ENCODE measurements around the gene CMIP. TPM values are rescaled to one million over a fixed set of nuclear protein-coding genes. Genes with fewer than 3 reads are reported as not detected.

The CMIP gene
- total RNA-seq, 2 donors from 2014 or later = 35.5 to 51.5 TPM

DNA sequence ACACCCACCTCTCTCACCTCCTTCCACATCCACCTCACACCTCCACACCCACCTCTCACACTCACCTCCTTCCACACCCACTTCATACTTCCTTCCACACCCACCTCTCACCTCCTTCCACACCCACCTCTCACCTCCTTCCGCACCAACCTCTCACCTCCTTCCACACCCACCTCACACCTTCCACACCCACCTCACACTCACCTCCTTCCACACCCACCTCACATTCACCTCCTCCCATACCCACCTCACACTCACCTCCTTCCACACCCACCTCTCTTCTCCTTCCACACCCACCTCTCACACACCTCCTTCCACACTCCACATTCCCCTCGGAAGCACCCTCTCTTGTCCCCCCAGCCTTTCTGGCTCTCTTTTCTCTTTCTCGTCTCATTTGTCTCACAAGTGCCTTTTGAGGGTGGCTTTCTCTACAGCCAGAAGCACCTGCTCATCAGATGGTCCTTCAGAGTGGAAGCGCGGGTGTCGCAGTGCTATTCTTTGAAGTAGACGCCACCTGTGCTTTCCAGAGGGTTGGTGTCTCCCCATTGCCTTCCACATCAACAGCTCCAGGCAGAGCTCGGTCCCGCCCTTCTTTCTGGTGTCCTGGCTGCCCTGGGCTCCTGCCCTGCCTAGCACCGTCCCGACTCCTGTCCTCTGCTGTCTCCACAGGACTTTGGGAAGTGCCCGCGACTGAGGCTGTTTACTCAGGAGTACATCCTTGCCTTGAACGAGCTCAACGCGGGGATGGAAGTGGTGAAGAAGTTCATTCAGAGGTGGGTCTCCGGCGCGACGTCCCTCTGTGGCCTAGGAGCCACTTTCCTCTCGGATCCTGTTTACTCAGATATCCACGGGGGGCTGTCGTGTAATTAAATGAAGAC, 225.1 kb downstream of the CMIP start:
- DNase-seq (ENCODE audit: low spot score in 2 of 2) (no peak), ATAC-seq (no peak)
- Mint-ChIP-seq H3K36me3 (peaks cover 0 to 13% of the 10 kb centered on the region in 2 donors), H3K9me3 (no peaks in the 10 kb centered on the region), H3K27ac (peak overlapping the region; percentile 86 to 91)

DNA sequence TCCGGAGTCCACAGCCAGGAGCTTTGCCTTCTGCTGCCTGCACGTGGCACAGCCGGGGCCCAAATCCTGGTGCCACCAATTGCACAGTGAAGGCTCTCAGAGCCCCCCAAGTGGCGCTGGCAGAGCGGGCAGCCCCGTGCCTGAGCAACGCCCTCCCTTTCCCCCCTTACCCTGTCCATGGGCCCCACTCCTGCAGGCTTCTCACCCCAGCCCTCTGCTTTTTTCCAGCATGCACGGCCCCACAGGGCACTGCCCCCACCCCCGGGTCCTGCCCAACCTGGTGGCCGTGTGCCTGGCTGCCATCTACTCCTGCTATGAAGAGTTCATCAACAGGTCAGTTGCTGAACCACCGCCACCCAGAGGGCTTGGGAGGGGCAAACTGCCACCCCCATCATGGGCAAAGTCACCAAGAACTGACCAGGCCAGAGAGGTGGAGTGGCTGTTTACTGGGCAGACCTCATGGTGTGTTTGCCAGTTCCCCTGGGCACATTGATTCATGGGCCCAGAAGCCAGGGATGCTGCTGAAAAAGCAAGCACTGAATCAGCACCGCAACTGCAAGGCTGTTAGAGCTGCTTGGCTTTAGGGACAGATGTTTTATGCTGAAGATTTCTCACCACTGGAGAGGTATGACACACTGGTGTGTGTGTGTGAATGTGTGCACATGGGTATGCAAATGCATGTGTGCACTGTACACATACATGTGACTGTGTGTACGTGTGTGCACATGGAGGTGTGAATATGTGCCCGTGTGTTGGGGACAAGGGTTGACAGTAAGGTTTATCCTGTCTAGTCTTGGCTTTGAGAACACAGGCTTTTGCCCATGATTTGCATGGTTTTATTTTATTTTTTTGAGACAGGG, 227.4 kb downstream of the CMIP start:
- Mint-ChIP-seq H3K27ac (peak overlapping the region; percentile 46 to 82), H3K36me3 (peaks cover 0 to 13% of the 10 kb centered on the region in 2 donors), H3K9me3 (no peaks in the 10 kb centered on the region)
- DNase-seq (ENCODE audit: low spot score in 2 of 2) (no peak), ATAC-seq (no peak)

DNA sequence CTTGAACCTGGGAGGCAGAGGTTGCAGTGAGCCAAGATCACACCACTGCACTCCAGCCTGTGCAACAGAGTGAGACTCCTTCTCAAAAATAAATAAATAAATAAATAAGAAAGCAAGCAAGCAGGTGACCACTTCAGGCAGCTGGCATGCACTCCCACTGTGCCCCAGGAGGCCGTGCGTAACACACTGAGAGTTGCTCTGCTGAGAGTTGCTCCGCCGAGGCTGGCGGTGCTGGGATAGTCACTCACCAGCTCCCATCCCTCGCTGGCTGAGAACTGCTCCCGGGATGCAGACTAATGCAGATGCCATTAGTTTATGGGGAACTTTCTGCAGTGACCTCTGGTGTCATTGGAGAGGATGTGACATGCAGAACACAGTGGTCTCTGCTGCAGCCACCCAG, 228.8 kb downstream of the CMIP start:
- Mint-ChIP-seq H3K9me3 (no peaks in the 10 kb centered on the region), H3K36me3 (peaks cover 0 to 11% of the 10 kb centered on the region in 2 donors), H3K27ac (peak overlapping the region in 1 of 2 donors; percentile 68)
- DNase-seq (ENCODE audit: low spot score in 2 of 2) (no peak), ATAC-seq (no peak)

- ATAC-seq = no peak
Observed at GRCh38 chr16:81675662-81676061, 231.1 kb downstream of the CMIP start.

GRCh38 chr16:81676066-81676882, 231.7 kb downstream of the CMIP start:
- no peaks in the 10 kb centered on the region for H3K9me3 Mint-ChIP-seq
- H3K27ac Mint-ChIP-seq = peak overlapping the region; percentile 38 to 45
- DNase-seq (ENCODE audit: low spot score in 2 of 2) (no peak), ATAC-seq (no peak)
- peaks cover 0 to 7% of the 10 kb centered on the region in 2 donors for H3K36me3 Mint-ChIP-seq

More at GRCh38 chr16:81675662-81676061, 231.1 kb downstream of the CMIP start:
- DNase-seq (ENCODE audit: low spot score in 2 of 2) = no peak
- H3K36me3 Mint-ChIP-seq = peaks cover 0 to 12% of the 10 kb centered on the region in 2 donors
- peak overlapping the region; percentile 38 to 45 for H3K27ac Mint-ChIP-seq
- H3K9me3 Mint-ChIP-seq = no peaks in the 10 kb centered on the region

- H3K27ac Mint-ChIP-seq = peak overlapping the region; percentile 31 to 69
- peaks cover 0 to 7% of the 10 kb centered on the region in 2 donors for H3K36me3 Mint-ChIP-seq
- H3K9me3 Mint-ChIP-seq = no peaks in the 10 kb centered on the region
- ATAC-seq (no peak), DNase-seq (ENCODE audit: low spot score in 2 of 2) (no peak)
Observed at GRCh38 chr16:81676883-81677737, 232.5 kb downstream of the CMIP start.

GRCh38 chr16:81678326-81679095, 233.9 kb downstream of the CMIP start:
- H3K27ac Mint-ChIP-seq = peak overlapping the region; percentile 65 to 85
- no peaks in the 10 kb centered on the region for H3K9me3 Mint-ChIP-seq
- H3K36me3 Mint-ChIP-seq = peaks cover 0 to 7% of the 10 kb centered on the region in 2 donors

GRCh38 chr16:81679721-81680430, 235.3 kb downstream of the CMIP start:
- DNase-seq (ENCODE audit: low spot score in 2 of 2) (no peak), ATAC-seq (no peak)
- Mint-ChIP-seq H3K27ac (peak overlapping the region; percentile 48 to 68), H3K36me3 (peaks cover 0 to 7% of the 10 kb centered on the region in 2 donors), H3K9me3 (no peaks in the 10 kb centered on the region)

More at GRCh38 chr16:81678326-81679095, 233.9 kb downstream of the CMIP start:
- no peak for DNase-seq (ENCODE audit: low spot score in 2 of 2)
- ATAC-seq = no peak

GRCh38 chr16:81680444-81681275, 236.1 kb downstream of the CMIP start:
- ATAC-seq = no peak
- H3K36me3 Mint-ChIP-seq = peaks cover 0 to 7% of the 10 kb centered on the region in 2 donors
- H3K27ac Mint-ChIP-seq = peak overlapping the region; percentile 48 to 68

GRCh38 chr16:81681311-81681710, 236.7 kb downstream of the CMIP start:
- ATAC-seq (no peak), DNase-seq (ENCODE audit: low spot score in 2 of 2) (no peak)
- Mint-ChIP-seq H3K9me3 (no peaks in the 10 kb centered on the region), H3K27ac (peak overlapping the region; percentile 36 to 65), H3K36me3 (peaks cover 0 to 7% of the 10 kb centered on the region in 2 donors)

More at GRCh38 chr16:81680444-81681275, 236.1 kb downstream of the CMIP start:
- no peaks in the 10 kb centered on the region for H3K9me3 Mint-ChIP-seq
- DNase-seq (ENCODE audit: low spot score in 2 of 2) = no peak

DNA sequence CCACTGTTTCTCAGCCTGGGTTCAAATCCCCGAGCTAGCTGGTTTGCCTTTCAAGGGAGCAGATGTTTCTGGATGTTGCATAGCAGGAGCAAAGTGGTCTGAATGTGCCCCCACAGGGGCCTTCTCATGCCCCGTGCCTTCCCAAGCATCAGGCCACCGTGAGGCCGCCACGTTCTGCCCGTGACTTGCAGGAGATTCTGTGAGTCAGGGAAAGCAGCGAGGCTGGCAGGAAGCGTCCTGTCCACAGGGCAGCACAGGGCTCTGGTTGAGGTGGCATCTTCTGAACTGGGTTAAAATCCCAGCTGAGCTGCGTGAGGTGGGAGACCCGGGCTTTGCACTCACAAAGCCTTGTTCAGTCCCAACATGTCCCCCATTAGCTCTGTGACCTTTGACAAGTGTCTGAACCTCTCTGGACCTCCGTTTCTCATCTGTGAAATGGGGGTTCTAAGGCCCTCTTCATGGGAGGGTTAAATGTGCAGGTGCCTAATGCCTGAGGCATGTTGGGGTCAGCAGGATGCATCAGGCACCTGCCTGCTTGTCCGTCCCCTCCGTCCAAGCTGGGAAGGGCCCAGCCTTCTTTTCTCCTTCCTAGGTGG, 239.7 kb downstream of the CMIP start:
- H3K27ac Mint-ChIP-seq = peak overlapping the region; percentile 14 to 81
- no peaks in the 10 kb centered on the region for H3K36me3 Mint-ChIP-seq
- no peak for DNase-seq (ENCODE audit: low spot score in 2 of 2)
- ATAC-seq = no peak
- H3K9me3 Mint-ChIP-seq = no peaks in the 10 kb centered on the region

DNA sequence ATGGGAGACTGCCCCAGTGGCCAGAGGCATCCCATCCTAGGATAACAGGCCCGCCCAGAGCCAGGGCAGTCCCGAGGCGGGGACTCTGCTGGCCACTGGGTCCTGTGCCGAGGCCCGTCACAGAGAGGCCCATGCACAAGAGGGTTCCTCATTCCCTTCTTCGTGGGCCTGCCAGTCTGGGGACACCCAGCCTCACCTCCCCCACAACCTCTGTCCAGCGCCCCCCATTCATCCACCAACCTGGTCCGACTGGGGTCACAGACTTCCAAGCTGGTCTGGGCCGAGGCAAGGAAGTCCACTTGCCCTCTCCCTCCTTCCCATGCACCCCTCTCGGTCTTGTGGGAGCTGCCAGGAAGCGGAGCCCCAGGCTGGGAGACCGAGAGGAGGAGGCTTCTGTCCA, 240.3 kb downstream of the CMIP start:
- peak overlapping the region; percentile 55 to 81 for H3K27ac Mint-ChIP-seq
- H3K9me3 Mint-ChIP-seq = no peaks in the 10 kb centered on the region
- DNase-seq (ENCODE audit: low spot score in 2 of 2) (no peak), ATAC-seq (no peak)
- no peaks in the 10 kb centered on the region for H3K36me3 Mint-ChIP-seq

DNA sequence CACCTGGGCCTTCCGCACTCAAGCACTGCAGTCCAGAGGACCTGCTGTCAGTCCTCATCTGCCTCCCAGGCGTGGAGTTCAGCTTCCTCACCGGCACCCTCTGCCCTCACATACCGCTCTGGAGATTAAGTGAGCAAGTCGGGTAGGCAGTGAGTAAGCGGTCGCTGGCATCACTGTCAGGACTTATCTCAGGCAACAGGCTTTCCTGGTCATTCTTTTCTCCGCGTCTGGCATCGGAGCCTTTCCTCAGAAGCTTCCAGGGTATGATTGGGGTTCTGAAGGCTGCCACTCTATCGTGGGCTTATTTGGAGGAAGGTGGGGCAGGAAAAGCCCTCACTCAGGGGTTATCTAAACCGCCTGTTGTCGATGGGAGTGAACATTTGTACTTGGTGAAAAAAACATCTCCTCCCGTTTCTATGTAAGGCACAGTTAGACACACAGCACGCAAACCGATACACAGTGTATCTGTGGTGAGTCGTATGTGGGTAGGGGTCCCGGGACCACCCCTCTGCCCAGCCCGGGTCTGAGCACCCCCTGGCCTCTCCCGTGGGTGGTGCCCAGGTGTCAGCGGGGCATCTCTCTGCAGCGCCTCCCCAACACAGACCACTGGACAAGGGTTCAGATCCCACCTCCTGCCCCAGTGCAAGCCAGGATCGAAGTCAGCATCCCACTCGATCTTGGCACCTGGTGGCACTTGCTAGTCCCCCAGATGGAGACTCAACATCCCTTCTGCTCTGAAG, 242.0 kb downstream of the CMIP start:
- no peaks in the 10 kb centered on the region for H3K36me3 Mint-ChIP-seq
- DNase-seq (ENCODE audit: low spot score in 2 of 2) (no peak), ATAC-seq (no peak)
- H3K27ac Mint-ChIP-seq = peak overlapping the region in 1 of 2 donors; percentile 79
- H3K9me3 Mint-ChIP-seq = no peaks in the 10 kb centered on the region
